NB4 (cell line): ENCODE results near the gene NR1H4.
"Not testable (repeated sequence)": the region's sequence is repeated elsewhere in the genome, so short reads cannot be mapped to it uniquely, and the experiment has no call there.

ENCODE experiments used
- DNase-seq: peaks from one replicate; pipeline ENCODE4 v3.0.0; 2010; ENCODE audit warnings: low read depth
- H3K4me3 ChIP-seq: one replicate; pipeline ENCODE4 v1.5.1; 2011; ENCODE audit warnings: mild to moderate bottlenecking, low read depth, low read length, moderate library complexity
- CTCF ChIP-seq: IDR thresholded peaks from one replicate; pipeline ENCODE4 v1.5.1; 2012; ENCODE audit warnings: low read depth, low read length
- MAX ChIP-seq: IDR thresholded peaks from 2 replicates; pipeline ENCODE4 v1.6.1; 2011; ENCODE audit warnings: low read depth, low read length
- MYC ChIP-seq: IDR thresholded peaks from 2 replicates; pipeline ENCODE4 v1.6.1; 2011; ENCODE audit warnings: low read depth, low read length
- POLR2A ChIP-seq: IDR thresholded peaks from 2 replicates; pipeline ENCODE4 v1.6.1; 2011; ENCODE audit warnings: mild to moderate bottlenecking; ENCODE audit not compliant: insufficient read length; ENCODE audit errors: extremely low read depth

Gene NR1H4

DNA sequence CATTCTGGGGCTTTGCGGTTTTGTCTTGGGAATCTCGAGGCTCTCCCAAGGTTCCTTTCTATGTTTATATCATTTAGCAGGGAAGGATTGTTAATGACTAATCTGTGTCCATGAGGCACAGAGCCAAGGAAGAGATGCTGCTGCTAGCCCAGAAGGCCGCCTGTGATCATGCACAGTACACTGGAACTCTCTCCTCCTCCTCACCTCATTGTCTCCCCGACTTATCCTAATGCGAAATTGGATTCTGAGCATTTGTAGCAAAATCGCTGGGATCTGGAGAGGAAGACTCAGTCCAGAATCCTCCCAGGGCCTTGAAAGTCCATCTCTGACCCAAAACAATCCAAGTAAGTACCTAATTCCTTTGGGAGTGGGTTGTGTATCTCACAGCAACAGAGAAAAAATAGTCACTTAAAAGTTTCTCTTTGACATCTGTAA lies at the start of gene NR1H4:
Gene NR1H4, plus strand, starts transcription at position 151 of the 435 bp plus-strand sequence. CDS start 19,458 bp downstream, outside the sequence.
- DNase-seq, result no peak
- H3K4me3 ChIP-seq, result no peak within 1 kb of the TSS
- TF ChIP-seq MYC (no peak), CTCF (no peak), MAX (no peak), POLR2A (no peak)

DNA sequence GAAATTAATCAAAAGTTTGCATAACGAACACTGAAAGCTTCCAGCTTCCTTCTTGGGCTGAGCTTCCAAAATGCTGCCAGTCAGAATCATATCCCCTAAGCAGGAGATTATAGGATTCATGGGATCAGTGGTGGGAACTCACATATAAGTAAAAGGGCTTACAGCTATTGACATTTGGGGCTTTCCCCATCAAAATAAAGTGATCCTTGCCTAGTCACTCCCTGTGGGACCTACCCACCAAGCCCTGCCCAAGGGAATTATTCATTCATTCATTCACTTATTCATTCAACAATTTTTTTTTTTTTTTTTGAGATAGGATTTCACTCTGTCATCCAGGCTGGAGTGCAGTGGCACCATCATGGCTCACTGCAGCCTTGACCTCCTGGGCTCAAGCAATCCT lies 47.5 kb upstream of the NR1H4 start:
- no peak for DNase-seq
- no peak overlapping the region for H3K4me3 ChIP-seq
- TF ChIP-seq MYC (no peak), MAX (no peak), POLR2A (no peak), CTCF (no peak)

- DNase-seq, result no peak
- no peak overlapping the region for H3K4me3 ChIP-seq
- TF ChIP-seq POLR2A, result no peak
- no peak for TF ChIP-seq CTCF
- no peak for TF ChIP-seq MYC
- no peak for TF ChIP-seq MAX
Observed at GRCh38 chr12:100427078-100427477, 46.6 kb upstream of the NR1H4 start.

GRCh38 chr12:100430251-100430650 lies 43.4 kb upstream of the NR1H4 start:
- H3K4me3 ChIP-seq, DNase-seq: not testable (repeated sequence)

- no peak overlapping the region for H3K4me3 ChIP-seq
- no peak for DNase-seq
- TF ChIP-seq CTCF (no peak), POLR2A (no peak), MYC (no peak), MAX (no peak)
Observed at GRCh38 chr12:100433701-100434100, 40.0 kb upstream of the NR1H4 start.

GRCh38 chr12:100434177-100434576 lies 39.5 kb upstream of the NR1H4 start:
- TF ChIP-seq MAX (no peak), MYC (no peak), CTCF (no peak), POLR2A (no peak)
- DNase-seq, result no peak
- H3K4me3 ChIP-seq, result no peak overlapping the region
